ENCODE data around the gene OR52E6.

OR52E6 gene

GRCh38 chr11:5796541-5796940 lies 45.2 kb downstream of the OR52E6 start:
- no peak for DNase-seq

GRCh38 chr11:5791165-5791564 lies 50.5 kb downstream of the OR52E6 start, which contains the start of gene OR52N1:
TSS of gene OR52N1 (minus strand) at chr11:5791265. CDS start at chr11:5788816, 2,449 bp downstream.
- DNase-seq, result no peak
